Neural cell (in vitro differentiated cells): ENCODE data around the gene TLN1. TPM values are rescaled to one million over a fixed set of nuclear protein-coding genes. Genes with fewer than 3 reads are reported as not detected.

Experiments used
- H2AFZ ChIP-seq: fragments of 200-600, 300-800 bp; sonication (generic), shearing (Covaris generic); 2 replicates; pipeline ENCODE4 v1.6.0; 2014; ENCODE audit warnings: low read depth, mild to moderate bottlenecking, antibody characterized with exemption, low read length, moderate library complexity
- H3F3A ChIP-seq: fragments of 200-600 bp; shearing (Covaris generic); 2 replicates; pipeline ENCODE4 v1.6.1; 2016; ENCODE audit warnings: mild to moderate bottlenecking, moderate library complexity, mixed read lengths, antibody characterized with exemption, low read length; ENCODE audit not compliant: insufficient read depth, poor library complexity, severe bottlenecking
- H3K27ac ChIP-seq: fragments of 200-600, 300-800 bp; sonication (generic), shearing (Covaris generic); 2 replicates; pipeline ENCODE4 v1.5.1; 2014; ENCODE audit warnings: mild to moderate bottlenecking, low read length, moderate library complexity
- H3K27me3 ChIP-seq: fragments of 300-800, 200-600 bp; sonication (generic), shearing (Covaris generic); 2 replicates; pipeline ENCODE4 v1.6.0; 2014; ENCODE audit warnings: mild to moderate bottlenecking, low read depth, low read length, moderate library complexity; ENCODE audit not compliant: insufficient read depth
- H3K36me3 ChIP-seq: fragments of 300-800, 200-600 bp; sonication (generic), shearing (Covaris generic); 2 replicates; pipeline ENCODE4 v1.5.1; 2014; ENCODE audit warnings: mild to moderate bottlenecking, antibody characterized with exemption, low read length, moderate library complexity; ENCODE audit not compliant: insufficient read depth
- H3K4me2 ChIP-seq: fragments of 300-800, 200-600 bp; sonication (generic), shearing (Covaris generic); 2 replicates; pipeline ENCODE4 v1.6.0; 2014; ENCODE audit warnings: mild to moderate bottlenecking, low read length
- H3K4me3 ChIP-seq: fragments of 300-800, 200-600 bp; sonication (generic), shearing (Covaris generic); 2 replicates; pipeline ENCODE4 v1.5.1; 2014; ENCODE audit warnings: mild to moderate bottlenecking, low read length, moderate library complexity
- H3K79me2 ChIP-seq: fragments of 200-600 bp; shearing (Covaris generic); replicated peaks from 2 replicates; pipeline ENCODE4 v1.6.0; 2014; ENCODE audit warnings: mild to moderate bottlenecking, low read length, moderate library complexity; ENCODE audit not compliant: insufficient read depth
- H3K9ac ChIP-seq: fragments of 300-800, 200-600 bp; sonication (generic), shearing (Covaris generic); 2 replicates; pipeline ENCODE4 v1.6.1; 2016; ENCODE audit warnings: mild to moderate bottlenecking, low read length, mixed read lengths
- H3K9me2 ChIP-seq: fragments of 200-600 bp; shearing (Covaris generic); 2 replicates; pipeline ENCODE4 v1.6.1; 2016; ENCODE audit warnings: mild to moderate bottlenecking, low read length, mixed read lengths; ENCODE audit not compliant: insufficient read depth
- H3K9me3 ChIP-seq: fragments of 200-600, 300-800 bp; sonication (generic), shearing (Covaris generic); 2 replicates; pipeline ENCODE4 v1.6.1; 2016; ENCODE audit warnings: mild to moderate bottlenecking, mixed run types, low read length, moderate library complexity, mixed read lengths
- H4K20me1 ChIP-seq: fragments of 200-600 bp; shearing (Covaris generic); 2 replicates; pipeline ENCODE4 v1.6.1; 2016; ENCODE audit warnings: mild to moderate bottlenecking, mixed run types; ENCODE audit not compliant: insufficient read depth
- CTCF ChIP-seq: fragments of 450-650 bp; IDR thresholded peaks from 2 replicates; pipeline ENCODE4 v1.5.1; 2014; ENCODE audit warnings: antibody characterized with exemption, mild to moderate bottlenecking, moderate library complexity; ENCODE audit not compliant: poor library complexity, severe bottlenecking
- EP300 ChIP-seq: fragments of 450-650 bp; conservative IDR thresholded peaks from 2 replicates; pipeline ENCODE4 v1.6.1; 2014; ENCODE audit warnings: antibody characterized with exemption, mild to moderate bottlenecking, moderate library complexity; ENCODE audit not compliant: poor library complexity, severe bottlenecking
- EZH2 ChIP-seq: fragments of 200-600, 300-800 bp; shearing (Covaris generic), sonication (generic); IDR thresholded peaks from 2 replicates; pipeline ENCODE4 v1.6.1; 2014; ENCODE audit warnings: antibody characterized with exemption, low read length, borderline replicate concordance, mild to moderate bottlenecking; ENCODE audit not compliant: insufficient read depth, poor library complexity, severe bottlenecking
- MXI1 ChIP-seq: fragments of 450-650 bp; conservative IDR thresholded peaks from 2 replicates; pipeline ENCODE4 v1.6.1; 2014; ENCODE audit warnings: antibody characterized with exemption, mild to moderate bottlenecking; ENCODE audit not compliant: poor library complexity, severe bottlenecking
- POLR2AphosphoS5 ChIP-seq: IDR thresholded peaks from 2 replicates; pipeline ENCODE4 v1.6.1; 2012
- RAD21 ChIP-seq: fragments of 450-650 bp; conservative IDR thresholded peaks from 2 replicates; pipeline ENCODE4 v1.6.1; 2014; ENCODE audit warnings: antibody characterized with exemption, mild to moderate bottlenecking, moderate library complexity
- TAF1 ChIP-seq: IDR thresholded peaks from 2 replicates; pipeline ENCODE4 v1.6.1; 2012; ENCODE audit warnings: low read depth
- polyA plus RNA-seq: library from polyadenylated mRNA; depleted of rRNA; stranded (reverse); fragments of >200 nt; gene quantifications from 2 replicates; pipeline ENCODE4 v1.2.3, GENCODE V29; 2014
- TF ChIP-seq, protein P1 (sequence below): IDR thresholded peaks from 2 replicates; pipeline ENCODE4 v1.6.1; 2012; ENCODE audit warnings: borderline replicate concordance

Gene TLN1
- polyA plus RNA-seq, 1 donor from 2014 or later = 7.1 TPM

DNA sequence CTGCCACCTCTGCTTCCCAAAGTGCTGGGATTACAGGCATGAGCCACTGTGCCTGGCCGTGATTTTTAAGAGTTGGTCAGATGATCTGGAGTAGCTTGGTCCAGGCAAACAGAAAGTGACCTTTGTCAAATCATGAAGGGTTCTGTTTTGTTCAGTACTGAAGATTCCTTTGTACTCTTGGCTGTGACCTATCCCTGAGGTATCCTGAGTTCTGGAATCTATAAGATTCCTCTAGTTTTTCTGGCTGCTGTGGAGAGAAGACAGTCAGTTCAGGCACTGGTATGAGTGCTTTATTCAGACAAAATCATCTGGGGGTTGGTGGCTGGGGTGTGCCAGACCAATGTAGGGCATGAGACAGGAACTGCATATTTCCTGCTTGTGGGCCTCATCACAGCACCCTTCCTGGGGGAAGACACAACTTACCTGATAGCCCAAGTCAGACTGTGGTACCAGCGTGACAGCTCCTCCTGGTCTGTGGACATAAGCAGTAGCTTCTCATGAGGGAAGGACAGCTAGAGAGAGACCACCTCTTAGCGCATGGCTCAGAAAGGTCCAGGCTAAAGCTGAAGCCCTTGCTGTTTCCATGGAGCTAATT, 70.1 kb downstream of the TLN1 start:
- TF ChIP-seq POLR2AphosphoS5 (no peak), EZH2 (no peak), TAF1 (no peak), MXI1 (no peak), CTCF (no peak)
- TF ChIP-seq, protein P1, sequence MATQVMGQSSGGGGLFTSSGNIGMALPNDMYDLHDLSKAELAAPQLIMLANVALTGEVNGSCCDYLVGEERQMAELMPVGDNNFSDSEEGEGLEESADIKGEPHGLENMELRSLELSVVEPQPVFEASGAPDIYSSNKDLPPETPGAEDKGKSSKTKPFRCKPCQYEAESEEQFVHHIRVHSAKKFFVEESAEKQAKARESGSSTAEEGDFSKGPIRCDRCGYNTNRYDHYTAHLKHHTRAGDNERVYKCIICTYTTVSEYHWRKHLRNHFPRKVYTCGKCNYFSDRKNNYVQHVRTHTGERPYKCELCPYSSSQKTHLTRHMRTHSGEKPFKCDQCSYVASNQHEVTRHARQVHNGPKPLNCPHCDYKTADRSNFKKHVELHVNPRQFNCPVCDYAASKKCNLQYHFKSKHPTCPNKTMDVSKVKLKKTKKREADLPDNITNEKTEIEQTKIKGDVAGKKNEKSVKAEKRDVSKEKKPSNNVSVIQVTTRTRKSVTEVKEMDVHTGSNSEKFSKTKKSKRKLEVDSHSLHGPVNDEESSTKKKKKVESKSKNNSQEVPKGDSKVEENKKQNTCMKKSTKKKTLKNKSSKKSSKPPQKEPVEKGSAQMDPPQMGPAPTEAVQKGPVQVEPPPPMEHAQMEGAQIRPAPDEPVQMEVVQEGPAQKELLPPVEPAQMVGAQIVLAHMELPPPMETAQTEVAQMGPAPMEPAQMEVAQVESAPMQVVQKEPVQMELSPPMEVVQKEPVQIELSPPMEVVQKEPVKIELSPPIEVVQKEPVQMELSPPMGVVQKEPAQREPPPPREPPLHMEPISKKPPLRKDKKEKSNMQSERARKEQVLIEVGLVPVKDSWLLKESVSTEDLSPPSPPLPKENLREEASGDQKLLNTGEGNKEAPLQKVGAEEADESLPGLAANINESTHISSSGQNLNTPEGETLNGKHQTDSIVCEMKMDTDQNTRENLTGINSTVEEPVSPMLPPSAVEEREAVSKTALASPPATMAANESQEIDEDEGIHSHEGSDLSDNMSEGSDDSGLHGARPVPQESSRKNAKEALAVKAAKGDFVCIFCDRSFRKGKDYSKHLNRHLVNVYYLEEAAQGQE = no peak
- Histone ChIP-seq H3K9me3 (no peaks in the 10 kb centered on the region), H3K4me2 (no peak overlapping the region), H3K36me3 (peaks cover 8% of the 10 kb centered on the region), H4K20me1 (no peaks in the 10 kb centered on the region), H3F3A (no peaks in the 10 kb centered on the region), H3K9me2 (no peaks in the 10 kb centered on the region), H2AFZ (no peak overlapping the region), H3K27ac (no peak overlapping the region), H3K79me2 (peaks cover 6% of the 10 kb centered on the region), H3K27me3 (no peaks in the 10 kb centered on the region), H3K4me3 (no peak overlapping the region), H3K9ac (no peak overlapping the region)

GRCh38 chr9:35660966-35661415, 71.0 kb downstream of the TLN1 start:
- TF ChIP-seq TAF1 = no peak
- Histone ChIP-seq H2AFZ (no peak overlapping the region), H3K79me2 (peaks cover 6% of the 10 kb centered on the region), H3K9ac (no peak overlapping the region), H3F3A (no peaks in the 10 kb centered on the region), H3K27me3 (no peaks in the 10 kb centered on the region), H3K4me3 (no peak overlapping the region), H3K9me3 (no peaks in the 10 kb centered on the region), H3K27ac (no peak overlapping the region), H3K4me2 (no peak overlapping the region), H4K20me1 (no peaks in the 10 kb centered on the region), H3K36me3 (peaks cover 8% of the 10 kb centered on the region), H3K9me2 (no peaks in the 10 kb centered on the region)

- Histone ChIP-seq H4K20me1 (no peaks in the 10 kb centered on the region), H2AFZ (no peak overlapping the region), H3K27me3 (no peaks in the 10 kb centered on the region), H3K36me3 (peaks cover 8% of the 10 kb centered on the region), H3K9ac (peak overlapping the region; percentile 97), H3K4me3 (peak overlapping the region; percentile 80), H3K27ac (peak overlapping the region; percentile 97), H3K9me3 (no peaks in the 10 kb centered on the region), H3K79me2 (peaks cover 6% of the 10 kb centered on the region), H3K9me2 (no peaks in the 10 kb centered on the region), H3F3A (no peaks in the 10 kb centered on the region), H3K4me2 (peak overlapping the region; percentile 71)
- no peak for TF ChIP-seq RAD21
- TF ChIP-seq EP300 = no peak
- no peak for TF ChIP-seq POLR2AphosphoS5
- TF ChIP-seq, protein P1 = no peak
Observed at GRCh38 chr9:35659340-35659739, 72.7 kb downstream of the TLN1 start.
